RPMI7951 (cell line): ENCODE data around the gene PAPPA. TPM values are rescaled to one million over a fixed set of nuclear protein-coding genes. Genes with fewer than 3 reads are reported as not detected.

Experiments used
- DNase-seq: peaks from one replicate; pipeline ENCODE4 v3.0.0-alpha.2; 2012; ENCODE audit warnings: low read depth
- total RNA-seq: library from RNA; depleted of rRNA; stranded (reverse); fragments of >200 nt; shearing (Covaris generic); gene quantifications from 2 replicates; pipeline ENCODE4 v1.2.3, GENCODE V29; 2014

The PAPPA gene
- total RNA-seq, 1 experiment from 2014 or later: 0.24 TPM

GRCh38 chr9:116344416-116344815, 190.8 kb downstream of the PAPPA start:
- DNase-seq: no peak

GRCh38 chr9:116345393-116345792, 191.8 kb downstream of the PAPPA start:
- DNase-seq: no peak

GRCh38 chr9:116345817-116346216, 192.2 kb downstream of the PAPPA start:
- DNase-seq: no peak

GRCh38 chr9:116349684-116350083, 196.1 kb downstream of the PAPPA start:
- DNase-seq: no peak

DNA sequence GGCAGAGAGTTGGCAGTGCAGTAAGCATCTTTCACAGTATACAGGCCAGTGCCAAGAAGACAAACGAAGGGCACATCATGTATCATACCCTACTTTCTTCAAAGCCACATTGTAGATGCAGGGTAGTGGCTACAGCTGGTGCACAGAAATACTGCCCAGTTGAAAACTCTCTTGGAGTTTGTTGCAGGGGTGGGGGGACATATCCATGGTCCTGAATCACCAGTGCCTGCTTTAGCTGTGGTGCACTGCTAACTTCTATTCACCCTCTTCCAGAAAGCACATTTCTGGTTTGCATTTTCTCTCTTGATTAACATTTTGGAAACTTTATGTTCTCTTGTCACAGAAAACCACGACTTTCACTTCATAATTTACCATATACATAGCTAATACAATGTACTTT, 196.6 kb downstream of the PAPPA start:
- no peak for DNase-seq

DNA sequence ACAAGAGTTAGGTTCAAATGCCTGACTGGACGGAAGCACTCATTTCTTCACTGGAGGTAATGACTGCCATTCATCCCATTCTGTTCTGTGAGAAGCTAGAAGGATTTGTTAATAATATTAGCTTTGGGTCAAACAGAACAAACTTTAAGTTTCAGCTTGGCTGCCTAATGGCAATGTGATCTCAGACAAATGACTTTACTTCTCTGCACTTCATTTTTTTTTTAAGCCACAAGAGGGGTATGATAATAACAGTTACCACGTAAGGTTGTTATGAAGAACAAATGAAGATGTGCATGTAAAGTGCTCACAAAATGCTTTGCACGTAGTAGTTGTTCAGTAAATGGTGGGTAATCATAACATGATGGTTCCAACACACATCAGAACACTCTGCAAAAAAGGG, 199.4 kb downstream of the PAPPA start:
- no peak for DNase-seq

GRCh38 chr9:116355153-116355921, 201.7 kb downstream of the PAPPA start:
- DNase-seq: peak; percentile 7

DNA sequence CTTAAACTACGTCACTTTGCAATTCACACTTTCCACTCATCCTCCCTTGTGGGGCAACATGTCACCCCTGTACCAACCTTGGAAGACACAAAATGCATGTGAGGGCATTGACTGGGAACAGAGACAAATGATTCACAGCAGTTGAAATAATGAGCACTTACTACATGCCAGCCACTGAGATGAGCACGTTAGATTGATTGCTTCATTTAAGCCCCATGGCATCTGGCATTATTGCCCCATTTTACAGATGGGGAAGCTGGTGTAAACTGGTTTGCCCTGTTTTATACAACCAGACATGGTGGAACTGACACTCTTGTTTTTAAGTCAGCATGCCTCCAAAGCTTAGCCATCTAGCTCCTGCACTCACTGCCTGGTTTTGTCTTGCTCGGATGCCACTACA, 204.7 kb downstream of the PAPPA start:
- DNase-seq: no peak

GRCh38 chr9:116360016-116360415, 206.4 kb downstream of the PAPPA start:
- no peak for DNase-seq

GRCh38 chr9:116360989-116361388, 207.4 kb downstream of the PAPPA start:
- no peak for DNase-seq

DNA sequence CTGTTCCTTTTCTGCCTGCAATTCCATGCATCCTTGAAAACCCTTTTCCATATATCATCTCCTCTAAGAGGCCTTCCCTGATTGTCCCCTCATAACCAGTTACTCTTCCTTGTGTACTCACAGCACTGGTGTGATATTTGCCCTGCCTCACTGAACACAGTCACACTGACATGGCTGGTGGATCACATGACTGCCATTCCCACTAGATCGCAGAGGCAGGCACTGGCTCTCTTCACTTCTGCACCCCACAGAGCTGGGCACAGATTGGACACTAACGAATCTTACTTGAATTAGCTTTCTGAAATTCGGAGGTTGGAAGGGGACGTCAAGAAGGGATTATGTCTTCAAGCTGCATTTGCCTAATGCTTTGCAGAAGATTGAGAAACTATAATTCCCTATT, 208.0 kb downstream of the PAPPA start:
- no peak for DNase-seq

DNA sequence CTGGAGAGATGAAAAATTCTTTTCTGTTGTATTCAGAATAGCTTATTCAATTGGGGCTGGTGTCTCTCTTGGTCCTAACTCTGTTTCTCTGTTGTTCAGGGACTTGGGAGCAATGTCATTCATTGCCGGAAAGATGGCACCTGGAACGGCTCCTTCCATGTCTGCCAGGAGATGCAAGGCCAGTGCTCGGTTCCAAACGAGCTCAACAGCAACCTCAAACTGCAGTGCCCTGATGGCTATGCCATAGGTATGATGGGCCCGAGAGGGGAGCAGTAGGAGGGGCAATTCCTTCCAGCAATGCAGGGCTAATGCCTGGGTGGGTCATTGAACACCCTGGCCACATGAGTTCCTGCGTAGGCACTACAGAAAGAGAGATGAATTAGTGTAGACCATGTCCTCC, 208.9 kb downstream of the PAPPA start:
- DNase-seq: no peak

- DNase-seq: peak; percentile 71
These were observed 211.5 kb downstream of the PAPPA start for GRCh38 chr9:116365056-116365471.

DNA sequence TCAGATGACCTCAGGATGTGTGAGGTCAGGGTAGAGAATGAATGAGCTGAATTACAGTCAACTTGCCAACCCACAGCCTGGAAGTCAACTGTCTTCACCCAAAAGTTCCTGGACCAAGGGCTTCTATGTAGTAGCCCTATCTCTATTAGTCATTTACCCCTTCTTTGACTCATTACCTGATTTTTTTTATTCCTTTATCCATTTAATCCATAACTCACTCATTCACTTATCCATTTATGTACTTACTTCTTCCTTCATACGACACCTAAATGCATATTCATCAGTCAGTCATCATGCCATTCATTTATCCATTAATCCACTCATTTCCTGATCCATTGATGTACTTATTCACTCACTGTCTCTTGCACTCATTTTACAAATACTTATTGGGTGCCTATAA, 212.7 kb downstream of the PAPPA start:
- DNase-seq: no peak

DNA sequence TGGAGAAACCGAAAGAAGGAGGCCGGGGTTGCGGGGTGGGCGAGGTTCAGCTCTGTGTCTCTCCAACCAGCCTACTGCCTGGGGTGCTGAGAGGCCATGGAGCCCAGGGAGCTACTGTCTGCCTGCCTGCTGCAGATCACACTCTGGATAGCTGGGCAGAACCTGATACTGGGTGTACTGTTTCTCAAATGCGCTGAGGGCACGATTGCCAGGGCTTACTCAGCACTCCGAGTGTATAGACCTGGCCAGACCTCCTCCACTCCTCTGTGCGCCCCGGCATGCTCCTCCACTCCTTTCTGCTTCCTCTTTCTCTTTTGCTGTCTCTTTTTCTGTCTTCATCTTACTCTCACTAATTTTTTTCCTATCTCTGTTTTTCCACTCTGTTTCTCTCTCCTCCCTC, 215.1 kb downstream of the PAPPA start:
- DNase-seq: no peak

DNA sequence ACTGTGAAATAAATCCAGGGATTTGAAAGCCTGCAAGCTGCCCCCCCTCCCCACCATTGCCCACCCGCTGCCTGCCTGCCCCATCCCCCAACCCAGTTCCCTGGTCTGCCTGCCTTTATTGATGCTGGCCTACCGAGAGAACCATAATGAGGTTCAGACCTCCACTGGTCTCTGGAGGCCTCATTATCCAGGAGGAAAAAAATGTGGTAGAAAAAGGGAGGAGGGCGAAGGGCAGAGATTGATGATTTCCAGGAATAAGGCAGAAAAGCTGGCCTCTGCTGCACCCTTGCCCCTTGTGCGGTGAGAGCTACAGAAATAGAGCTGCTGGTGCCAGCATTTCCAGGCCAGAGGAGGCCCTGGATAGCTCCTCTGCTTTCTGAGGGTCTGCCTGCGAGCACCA, 216.1 kb downstream of the PAPPA start:
- DNase-seq: no peak

DNA sequence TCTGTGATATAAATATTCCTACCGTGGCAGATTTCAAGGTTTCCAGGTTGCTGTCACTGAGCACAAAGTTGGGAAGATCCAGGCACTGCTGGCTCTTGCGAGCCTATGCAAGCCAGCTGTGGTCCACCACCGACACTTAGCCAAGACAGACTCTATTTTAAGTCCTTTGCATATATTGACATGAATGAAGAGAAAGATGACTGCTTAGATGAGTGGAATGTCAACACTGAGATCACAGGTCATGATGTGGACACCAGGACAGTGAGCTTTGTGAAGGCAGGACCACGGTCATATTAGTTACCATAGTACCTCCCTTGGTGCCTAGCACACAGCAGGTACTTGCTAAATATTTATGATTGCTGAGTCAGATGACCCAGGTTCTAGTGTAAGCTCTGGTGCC, 217.0 kb downstream of the PAPPA start:
- DNase-seq: no peak

DNA sequence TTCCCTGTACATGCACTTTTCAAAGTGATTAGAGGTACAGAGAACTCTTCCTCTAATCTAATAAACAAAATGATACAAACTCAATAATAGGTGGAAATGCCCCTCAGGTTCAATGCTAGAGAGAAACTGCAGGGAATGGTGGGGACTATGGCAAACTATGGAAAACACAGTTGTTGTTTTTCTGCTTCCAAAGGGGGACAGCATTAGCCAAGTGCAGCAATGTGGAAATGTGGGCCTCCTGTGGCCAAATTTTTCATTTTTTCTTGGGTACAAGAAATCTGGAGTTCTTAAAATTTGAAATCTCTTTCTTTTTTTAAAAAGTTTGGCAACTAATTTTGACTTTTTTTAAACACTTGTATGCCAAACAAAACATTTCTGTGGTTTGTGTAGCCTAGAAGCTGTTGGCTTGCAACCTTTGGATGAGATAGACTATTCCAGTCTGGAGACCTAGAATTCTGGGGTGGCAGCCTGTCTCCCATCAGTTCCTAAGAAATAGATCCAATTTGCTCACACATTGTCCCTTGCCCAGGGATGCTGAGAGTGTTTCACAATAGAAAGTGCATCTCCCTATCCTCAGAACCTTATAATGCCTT, 218.6 kb downstream of the PAPPA start:
- no peak for DNase-seq

DNA sequence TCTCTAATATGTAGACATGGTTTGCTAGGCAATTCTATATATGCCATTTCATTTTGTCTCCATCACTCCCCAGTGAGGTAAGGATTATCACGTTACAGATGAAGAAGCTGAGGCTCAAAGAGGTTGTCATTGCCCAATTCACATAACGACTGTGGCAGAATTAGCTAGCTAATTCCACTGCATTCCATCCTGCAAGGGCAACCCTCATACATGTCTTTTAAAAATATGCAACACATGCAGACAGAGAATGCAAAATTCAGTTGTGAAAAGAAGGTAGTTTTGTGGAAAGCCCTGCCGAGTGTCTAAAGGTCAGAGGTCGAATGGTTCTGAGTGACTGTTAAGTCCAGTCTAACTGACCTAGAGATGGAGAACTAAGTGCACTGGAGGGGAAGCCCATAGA, 219.2 kb downstream of the PAPPA start:
- no peak for DNase-seq

DNA sequence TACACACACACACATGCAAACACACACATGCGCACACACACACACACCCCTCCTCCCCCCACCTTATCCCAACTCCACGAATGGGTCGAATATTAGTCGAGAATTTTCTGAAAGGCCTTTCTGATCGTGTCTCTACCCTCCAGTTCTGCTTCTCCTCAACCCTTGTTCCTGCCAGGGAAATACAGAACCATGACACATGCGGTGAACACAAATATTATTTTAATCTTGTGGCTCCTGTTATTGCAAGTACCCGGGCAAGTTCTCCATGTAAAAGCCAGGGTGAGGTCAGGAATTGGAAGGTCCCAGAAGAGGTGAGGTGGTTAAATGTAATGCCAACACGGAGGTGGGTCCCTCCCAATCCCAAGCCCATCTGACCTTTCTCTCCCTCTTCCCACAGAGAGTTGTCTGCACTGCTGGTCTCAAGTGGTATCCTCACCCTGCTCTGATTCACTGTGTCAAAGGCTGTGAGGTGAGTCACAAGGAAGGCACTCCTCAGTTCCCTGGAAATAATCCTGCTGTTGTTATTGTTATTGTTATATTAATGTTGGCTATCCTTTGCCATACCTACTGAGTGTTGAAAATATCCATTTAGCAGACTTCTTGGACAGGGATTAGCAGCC, 223.7 kb downstream of the PAPPA start:
- peak; percentile 47 for DNase-seq

- no peak for DNase-seq
These were observed 225.3 kb downstream of the PAPPA start for GRCh38 chr9:116378873-116379272.

GRCh38 chr9:116379821-116380220, 226.2 kb downstream of the PAPPA start:
- DNase-seq: no peak

DNA sequence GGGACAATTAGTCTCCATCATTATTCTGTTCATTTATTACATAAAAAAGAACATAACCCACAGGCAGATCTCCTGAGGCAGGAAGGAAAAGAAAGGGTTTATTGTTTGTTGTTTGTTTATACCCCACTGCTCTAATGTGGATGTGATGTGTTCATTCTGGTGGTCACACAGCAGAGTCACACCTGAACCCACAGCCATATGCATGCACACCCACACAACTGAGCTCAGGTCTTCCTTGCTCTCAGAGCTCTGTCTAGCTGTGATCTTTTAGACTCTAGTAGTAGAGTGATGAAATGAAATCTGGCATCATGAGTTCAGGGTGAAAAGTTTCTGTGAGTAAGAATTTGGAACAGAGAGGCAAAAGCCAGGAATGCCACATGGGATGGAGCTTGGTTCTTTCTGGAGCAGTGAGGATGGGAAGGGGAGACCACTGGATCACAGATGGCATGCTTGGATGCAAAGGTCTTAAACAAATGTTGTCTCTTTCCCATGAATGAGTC, 227.0 kb downstream of the PAPPA start:
- DNase-seq: no peak
